Thymus (tissue), 11 donors: ENCODE results near the gene ATAD3B. TPM values are rescaled to one million over a fixed set of nuclear protein-coding genes. Genes with fewer than 3 reads are reported as not detected.
"Not testable (repeated sequence)": the region's sequence is repeated elsewhere in the genome, so short reads cannot be mapped to it uniquely, and the experiment has no call there.

Source experiments
- DNase-seq, 9 donors: peaks; one replicate each; pipeline ENCODE4 v3.0.0-alpha.2; 2013; ENCODE audit warnings: low spot score in 9 of 9, low read depth in 6 of 9, missing footprints in 1 of 9
- H3K27ac ChIP-seq, 2 donors: one replicate each; pipeline ENCODE4 v1.5.1; 2013; ENCODE audit warnings: control low read depth in 1 of 2, low read depth in 1 of 2, low read length in 1 of 2, mild to moderate bottlenecking in 1 of 2, moderate library complexity in 1 of 2
- H3K27me3 ChIP-seq, 2 donors: one replicate each; pipeline ENCODE4 v1.5.1; 2013; ENCODE audit warnings: low read length in 1 of 2; ENCODE audit not compliant: control insufficient read depth in 2 of 2, insufficient read depth in 1 of 2
- H3K36me3 ChIP-seq, 2 donors: one replicate each; pipeline ENCODE4 v1.5.1; 2013; ENCODE audit warnings: low read length in 1 of 2, mild to moderate bottlenecking in 1 of 2, moderate library complexity in 1 of 2; ENCODE audit not compliant: control insufficient read depth in 2 of 2, insufficient read depth in 2 of 2
- H3K4me1 ChIP-seq, 2 donors: one replicate each; pipeline ENCODE4 v1.5.1; 2013; ENCODE audit warnings: low read length in 2 of 2; ENCODE audit not compliant: control insufficient read depth in 2 of 2, insufficient read depth in 2 of 2
- H3K4me3 ChIP-seq, 2 donors: one replicate each; pipeline ENCODE4 v1.5.1; 2013; ENCODE audit warnings: low read length in 2 of 2, control low read depth in 1 of 2, mild to moderate bottlenecking in 1 of 2
- H3K9me3 ChIP-seq, 2 donors: one replicate each; pipeline ENCODE4 v1.5.1; 2013; ENCODE audit warnings: low read length in 1 of 2, mild to moderate bottlenecking in 1 of 2; ENCODE audit not compliant: control insufficient read depth in 2 of 2, insufficient read depth in 1 of 2
- WGBS: extraction: QIAGEN DNeasy Blood & Tissue Kit; methylation state at CpG from one replicate; pipeline ENCODE4 v1.1.7; 2013; 5-methylcytosine and 5-hydroxymethylcytosine counted together
- polyA plus RNA-seq: library from polyadenylated mRNA; stranded (reverse); fragments of 200-250 nt; gene quantifications from one replicate; pipeline ENCODE4 v1.2.3, GENCODE V29; 2013
- total RNA-seq: library from RNA; stranded (reverse); fragments of 120-200 nt; gene quantifications from one replicate; pipeline ENCODE4 v1.2.4, GENCODE V29; 2013
- donor health status: healthy.

ATAD3B gene
- total and polyA plus RNA-seq, 2 donors: 14.9 to 58.9 TPM

DNA sequence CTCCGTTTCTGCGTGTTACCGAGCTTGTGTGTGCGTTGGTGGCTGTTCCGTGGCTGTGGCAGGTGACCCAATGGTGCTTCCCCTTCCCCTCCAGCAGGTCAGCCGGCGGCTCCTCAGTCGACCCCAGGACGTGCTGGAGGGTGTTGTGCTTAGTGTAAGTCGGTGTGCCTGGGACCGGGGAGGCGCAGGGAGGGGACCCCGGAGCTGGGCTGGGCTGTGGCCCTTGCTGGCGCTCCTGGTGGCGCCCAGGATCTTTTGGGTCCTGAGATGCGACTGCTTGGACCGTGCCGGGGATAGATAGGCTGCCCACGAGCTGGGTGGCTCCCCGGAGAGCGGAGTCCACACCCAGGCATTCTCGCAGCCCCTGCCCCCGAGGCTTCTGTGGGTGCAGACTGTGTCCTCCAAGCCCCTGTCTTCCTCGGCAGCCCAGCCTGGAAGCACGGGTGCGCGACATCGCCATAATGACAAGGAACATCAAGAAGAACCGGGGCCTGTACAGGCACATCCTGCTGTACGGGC, 16.1 kb upstream of the ATAD3B start:
- no peak overlapping the region for H3K4me3 ChIP-seq
- peaks cover 0 to 15% of the 10 kb centered on the region in 2 donors for H3K27me3 ChIP-seq
- no peak for DNase-seq
- H3K4me1 ChIP-seq: no peaks in the 10 kb centered on the region
- WGBS: 88% methylated on average over 30 of the region's 30 CpGs
- no peak overlapping the region for H3K27ac ChIP-seq
- no peaks in the 10 kb centered on the region for H3K9me3 ChIP-seq
- H3K36me3 ChIP-seq: no peaks in the 10 kb centered on the region

GRCh38 chr1:1455934-1456333, 15.6 kb upstream of the ATAD3B start:
- not testable (repeated sequence) for H3K9me3 ChIP-seq, H3K4me3 ChIP-seq, H3K27ac ChIP-seq, H3K4me1 ChIP-seq, H3K36me3 ChIP-seq, DNase-seq
- 92% methylated on average over 1 of the region's 15 CpGs for WGBS
- H3K27me3 ChIP-seq: peaks cover 0 to 20% of the 10 kb centered on the region in 2 donors

DNA sequence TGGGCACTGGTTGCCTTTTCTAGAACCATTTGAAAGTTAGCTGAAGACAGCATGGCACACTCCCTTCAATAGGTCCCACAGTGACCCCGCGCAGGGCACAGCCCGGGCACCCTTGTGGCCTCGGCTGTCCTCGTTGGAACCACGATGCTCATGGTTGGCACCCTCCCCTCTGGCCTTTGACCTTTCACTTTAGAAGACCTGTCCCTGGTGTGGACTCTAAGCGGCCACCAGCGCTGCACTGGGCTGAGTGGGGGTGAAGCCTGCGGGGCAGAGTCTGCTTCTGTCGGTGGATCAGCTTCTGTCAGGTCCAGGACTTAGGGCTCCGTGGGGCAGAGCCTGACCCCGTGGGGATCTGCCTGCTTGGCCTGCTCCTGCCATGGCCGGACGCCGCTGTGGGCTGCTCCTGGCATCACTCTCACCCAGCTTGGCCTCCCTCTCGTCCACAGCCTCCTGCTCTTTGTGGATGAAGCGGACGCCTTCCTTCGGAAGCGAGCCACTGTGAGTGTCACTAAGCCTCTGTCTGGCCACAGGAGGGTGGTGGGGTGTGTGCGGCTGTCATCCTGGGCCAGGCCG, 14.8 kb upstream of the ATAD3B start:
- H3K27ac ChIP-seq, H3K36me3 ChIP-seq, DNase-seq: not testable (repeated sequence)

GRCh38 chr1:1459156-1459555, 12.4 kb upstream of the ATAD3B start:
- not testable (repeated sequence) for DNase-seq, H3K4me1 ChIP-seq

More for the DNA sequence above, 14.8 kb upstream of the ATAD3B start:
- H3K4me1 ChIP-seq, H3K4me3 ChIP-seq, H3K9me3 ChIP-seq: not testable (repeated sequence)
- WGBS: 91% methylated on average over 18 of the region's 22 CpGs
- H3K27me3 ChIP-seq: peaks cover 0 to 22% of the 10 kb centered on the region in 2 donors

DNA sequence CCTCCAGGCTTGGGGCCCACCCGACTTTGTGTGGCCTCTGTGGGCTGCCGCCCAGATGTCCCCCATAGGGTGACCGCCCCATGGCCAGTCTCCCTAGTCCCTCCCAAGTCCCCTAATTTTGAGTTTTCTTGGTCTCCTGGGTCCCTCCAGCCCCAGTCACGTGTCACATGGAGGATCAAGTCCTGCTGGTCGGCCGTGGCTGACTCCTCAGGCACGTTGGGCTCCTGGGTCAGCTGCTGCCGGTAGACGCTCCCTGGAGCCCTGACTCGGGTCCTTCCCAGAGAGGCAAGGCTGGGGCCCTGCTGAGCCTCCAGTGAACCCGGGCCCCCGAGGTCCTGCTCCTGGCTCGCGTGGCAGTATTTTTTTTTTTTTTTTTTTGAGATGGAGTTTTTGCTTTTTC, 11.9 kb upstream of the ATAD3B start:
- not testable (repeated sequence) for H3K4me3 ChIP-seq, DNase-seq, H3K36me3 ChIP-seq, H3K4me1 ChIP-seq, H3K9me3 ChIP-seq, H3K27ac ChIP-seq
- H3K27me3 ChIP-seq: peaks cover 0 to 19% of the 10 kb centered on the region in 2 donors
- WGBS: 95% methylated on average over 14 of the region's 14 CpGs

More at GRCh38 chr1:1459156-1459555, 12.4 kb upstream of the ATAD3B start:
- H3K27ac ChIP-seq, H3K36me3 ChIP-seq, H3K9me3 ChIP-seq, H3K4me3 ChIP-seq: not testable (repeated sequence)
- H3K27me3 ChIP-seq: peaks cover 0 to 19% of the 10 kb centered on the region in 2 donors
- 98% methylated on average over 16 of the region's 19 CpGs for WGBS

DNA sequence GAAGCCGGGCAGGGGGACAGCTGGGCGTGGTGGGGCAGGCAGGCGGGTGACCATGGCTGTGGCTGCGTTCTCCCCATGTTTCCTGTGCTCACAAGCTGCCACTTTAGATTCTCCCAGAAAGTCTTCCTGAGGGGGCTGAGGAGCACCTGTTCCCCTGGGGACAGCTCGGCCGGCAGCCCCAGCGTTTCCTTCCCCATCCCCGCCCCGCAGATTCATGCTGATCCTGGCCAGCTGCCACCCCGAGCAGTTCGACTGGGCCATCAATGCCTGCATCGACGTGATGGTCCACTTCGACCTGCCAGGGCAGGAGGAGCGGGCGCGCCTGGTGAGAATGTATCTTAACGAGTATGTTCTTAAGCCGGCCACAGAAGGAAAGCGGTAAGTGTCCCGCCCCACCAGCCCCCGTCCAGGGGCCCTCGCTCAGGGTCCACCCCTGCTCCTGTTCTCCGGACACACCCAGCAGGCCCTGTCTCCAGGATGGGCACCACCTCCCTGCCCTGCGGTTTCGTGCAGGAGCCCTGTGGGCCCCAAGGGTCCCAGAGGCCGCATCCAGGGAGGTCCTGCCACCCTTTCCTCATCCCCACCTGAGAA, 10.9 kb upstream of the ATAD3B start:
- H3K36me3 ChIP-seq: no peaks in the 10 kb centered on the region
- DNase-seq: no peak
- no peak overlapping the region for H3K4me3 ChIP-seq
- H3K9me3 ChIP-seq: peaks cover 0 to 3% of the 10 kb centered on the region in 2 donors
- 50% methylated on average over 27 of the region's 27 CpGs for WGBS
- H3K27ac ChIP-seq: no peak overlapping the region
- peaks cover 0 to 7% of the 10 kb centered on the region in 2 donors for H3K4me1 ChIP-seq
- peaks cover 0 to 17% of the 10 kb centered on the region in 2 donors for H3K27me3 ChIP-seq

DNA sequence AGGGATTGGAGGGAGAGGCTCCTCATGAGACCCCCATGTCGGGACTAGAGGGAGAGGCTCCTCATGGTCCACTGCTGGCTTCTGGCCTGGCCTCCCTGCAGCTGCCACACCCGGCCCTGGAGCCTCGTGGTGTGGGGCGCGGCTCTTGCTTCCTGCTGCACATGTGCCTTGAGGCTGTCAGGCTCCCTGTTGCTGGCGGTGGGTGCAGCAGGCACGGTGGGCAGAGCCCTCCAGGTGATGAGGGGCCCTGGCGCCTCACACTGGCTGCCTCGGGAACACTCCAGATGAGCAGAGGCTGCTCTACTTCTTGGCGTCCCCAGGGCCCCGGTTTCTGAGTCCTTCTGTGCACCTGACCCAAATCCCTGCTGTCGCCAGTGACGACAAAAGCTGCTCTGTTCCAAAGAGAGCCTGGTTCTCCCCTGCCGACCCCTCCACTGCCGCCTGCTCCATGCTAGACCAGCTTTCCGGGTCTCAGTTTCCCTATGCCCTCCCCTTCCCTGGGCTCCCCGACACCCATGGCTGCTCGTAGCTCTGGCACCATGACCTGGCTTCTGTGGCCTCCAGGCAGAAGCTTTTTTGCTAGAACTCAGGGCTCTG, 9.7 kb upstream of the ATAD3B start:
- peaks cover 0 to 7% of the 10 kb centered on the region in 2 donors for H3K4me1 ChIP-seq
- H3K9me3 ChIP-seq: peaks cover 0 to 3% of the 10 kb centered on the region in 2 donors
- no peaks in the 10 kb centered on the region for H3K36me3 ChIP-seq
- DNase-seq: no peak
- WGBS: 75% methylated on average over 18 of the region's 18 CpGs
- no peak overlapping the region for H3K4me3 ChIP-seq
- H3K27me3 ChIP-seq: peaks cover 0 to 17% of the 10 kb centered on the region in 2 donors
- H3K27ac ChIP-seq: no peak overlapping the region

DNA sequence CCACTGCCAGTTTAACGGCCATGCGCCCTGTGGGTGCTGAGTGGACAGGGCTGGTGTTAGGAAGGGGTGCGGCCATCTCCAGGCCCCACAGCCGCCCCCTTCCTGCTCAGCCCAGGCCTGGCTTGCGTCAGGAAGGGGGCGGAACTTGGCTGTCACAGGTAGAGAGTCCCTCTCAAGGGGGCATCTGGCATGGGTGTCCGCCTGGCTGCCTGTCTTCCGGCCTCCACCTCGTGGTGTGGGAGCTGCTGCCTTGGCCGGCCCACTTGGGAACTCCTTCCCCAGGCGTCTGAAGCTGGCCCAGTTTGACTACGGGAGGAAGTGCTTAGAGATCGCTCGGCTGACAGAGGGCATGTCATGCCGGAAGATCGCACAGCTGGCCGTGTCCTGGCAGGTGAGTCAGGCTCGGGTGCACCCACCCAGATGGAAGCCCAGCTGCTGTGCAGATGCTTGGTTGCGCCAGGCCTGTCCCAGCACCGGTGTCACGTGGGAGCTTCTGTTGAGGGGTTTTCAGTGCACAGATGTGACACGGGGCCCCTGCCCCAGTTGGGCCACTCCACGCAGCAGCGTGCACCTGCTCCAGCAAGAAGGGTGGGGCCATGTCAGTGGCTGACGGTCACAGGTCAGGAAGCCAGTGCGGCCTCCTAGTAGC, 9.1 kb upstream of the ATAD3B start:
- DNase-seq: peak in 2 of 9 donors; percentile 1 to 18
- Histone ChIP-seq H3K4me1 (peaks cover 0 to 7% of the 10 kb centered on the region in 2 donors), H3K27me3 (peaks cover 0 to 17% of the 10 kb centered on the region in 2 donors), H3K36me3 (no peaks in the 10 kb centered on the region), H3K9me3 (peaks cover 0 to 3% of the 10 kb centered on the region in 2 donors), H3K27ac (no peak overlapping the region), H3K4me3 (no peak overlapping the region)
- WGBS: 79% methylated on average over 26 of the region's 26 CpGs

DNA sequence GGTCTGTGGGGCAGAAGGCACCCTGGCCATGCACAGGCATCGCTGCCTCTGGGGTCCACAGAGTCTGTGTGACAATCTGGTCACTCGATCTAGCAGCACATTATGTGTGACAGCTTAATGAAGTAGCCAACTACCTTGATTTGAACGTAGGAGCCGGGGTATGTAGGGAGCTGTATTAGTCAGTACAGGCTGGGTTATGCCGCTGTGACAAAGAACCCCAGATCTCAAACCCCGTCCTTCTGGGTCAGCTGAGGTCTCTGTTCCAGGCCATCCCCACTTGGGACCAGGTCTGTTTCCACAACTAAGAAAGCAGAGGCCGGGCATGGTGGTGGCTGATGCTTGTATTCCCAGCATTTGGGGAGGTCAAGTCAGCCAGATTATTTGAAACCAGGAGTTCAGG, 8.3 kb upstream of the ATAD3B start:
- Histone ChIP-seq H3K4me1 (peaks cover 0 to 7% of the 10 kb centered on the region in 2 donors), H3K9me3 (peaks cover 0 to 3% of the 10 kb centered on the region in 2 donors), H3K27me3 (peaks cover 0 to 17% of the 10 kb centered on the region in 2 donors), H3K4me3 (no peak overlapping the region), H3K36me3 (no peaks in the 10 kb centered on the region), H3K27ac (no peak overlapping the region)
- no peak for DNase-seq
- WGBS: 95% methylated on average over 7 of the region's 7 CpGs
